Neuronal stem cell (in vitro differentiated cells): Measurements from ENCODE around the gene NDST1.

Experiments used
- DNase-seq: peaks from one replicate; pipeline ENCODE4 v3.0.0-alpha.2; 2013; ENCODE audit warnings: low spot score
- H2AFZ ChIP-seq: one replicate; pipeline ENCODE4 v1.6.1; 2013; ENCODE audit warnings: mild to moderate bottlenecking, low read length, inconsistent platforms
- H2AK5ac ChIP-seq: 2 replicates; pipeline ENCODE4 v1.6.1; 2013; ENCODE audit warnings: low read depth, mild to moderate bottlenecking, inconsistent platforms, low read length, moderate library complexity, mixed read lengths
- H2BK120ac ChIP-seq: 2 replicates; pipeline ENCODE4 v1.6.1; 2013; ENCODE audit warnings: low read depth, mild to moderate bottlenecking, inconsistent platforms, low read length, moderate library complexity, mixed read lengths
- H2BK12ac ChIP-seq: one replicate; pipeline ENCODE4 v1.6.1; 2013; ENCODE audit warnings: low read length, inconsistent platforms
- H2BK15ac ChIP-seq: 2 replicates; pipeline ENCODE4 v1.6.1; 2013; ENCODE audit warnings: mild to moderate bottlenecking, low read length, inconsistent platforms, mixed read lengths
- H2BK5ac ChIP-seq: one replicate; pipeline ENCODE4 v1.6.1; 2013; ENCODE audit warnings: inconsistent platforms, mild to moderate bottlenecking, low read length, moderate library complexity
- H3K14ac ChIP-seq: one replicate; pipeline ENCODE4 v1.6.1; 2013; ENCODE audit warnings: low read length, inconsistent platforms
- H3K18ac ChIP-seq: 2 replicates; pipeline ENCODE4 v1.6.1; 2013; ENCODE audit warnings: low read length, inconsistent platforms
- H3K23ac ChIP-seq: 2 replicates; pipeline ENCODE4 v1.6.1; 2013; ENCODE audit warnings: low read depth, mild to moderate bottlenecking, mixed read lengths, low read length, inconsistent platforms; ENCODE audit not compliant: poor library complexity
- H3K27ac ChIP-seq: replicated peaks from 3 replicates; pipeline ENCODE4 v1.5.1; 2013; ENCODE audit warnings: low read length, inconsistent platforms
- H3K27me3 ChIP-seq, 3 experiments: 2 replicates each; pipeline ENCODE4 v1.6.1; 2013; ENCODE audit warnings: low read length in 3 of 3, mild to moderate bottlenecking in 2 of 3, inconsistent platforms in 1 of 3, low read depth in 1 of 3, mixed read lengths in 1 of 3, moderate library complexity in 1 of 3; ENCODE audit not compliant: control insufficient read depth in 3 of 3, insufficient read depth in 3 of 3
- H3K36me3 ChIP-seq, 2 donors: replicated peaks in 1 of 2; 2 replicates each; pipeline ENCODE4 v1.6.1; 2013; ENCODE audit warnings: low read length in 2 of 2; ENCODE audit not compliant: control insufficient read depth in 2 of 2, insufficient read depth in 2 of 2
- H3K4ac ChIP-seq: 2 replicates; pipeline ENCODE4 v1.6.1; 2013; ENCODE audit warnings: inconsistent platforms, mild to moderate bottlenecking, low read length, moderate library complexity
- H3K4me1 ChIP-seq, 2 donors: 1 replicate in 1 of 2; 2 replicates in 1 of 2; pipeline ENCODE4 v1.6.1; 2013; ENCODE audit warnings: low read length in 2 of 2, low read depth in 1 of 2; ENCODE audit not compliant: control insufficient read depth in 2 of 2, insufficient read depth in 1 of 2
- H3K4me2 ChIP-seq: one replicate; pipeline ENCODE4 v1.6.1; 2013; ENCODE audit warnings: mild to moderate bottlenecking, low read length, inconsistent platforms; ENCODE audit not compliant: insufficient read depth, poor library complexity, severe bottlenecking
- H3K4me3 ChIP-seq, 2 donors: 2 replicates each; pipeline ENCODE4 v1.5.1; 2013; ENCODE audit warnings: low read length in 2 of 2, mild to moderate bottlenecking in 2 of 2, inconsistent platforms in 1 of 2, moderate library complexity in 1 of 2
- H3K79me1 ChIP-seq: one replicate; pipeline ENCODE4 v1.6.1; 2013; ENCODE audit warnings: low read depth, mild to moderate bottlenecking, inconsistent platforms, low read length, moderate library complexity
- H3K9ac ChIP-seq: one replicate; pipeline ENCODE4 v1.6.1; 2013; ENCODE audit warnings: mild to moderate bottlenecking, low read depth, low read length, inconsistent platforms; ENCODE audit not compliant: poor library complexity
- H3K9me3 ChIP-seq, 2 donors: replicated peaks in 1 of 2; 2 replicates each; pipeline versions ENCODE3 to v1.6.1; 2013; ENCODE audit warnings: low read length in 2 of 2, mild to moderate bottlenecking in 2 of 2, inconsistent platforms in 1 of 2, low read depth in 1 of 2, mixed read lengths in 1 of 2, moderate library complexity in 1 of 2; ENCODE audit not compliant: control insufficient read depth in 2 of 2, insufficient read depth in 1 of 2
- H4K8ac ChIP-seq: one replicate; pipeline ENCODE4 v1.6.1; 2013; ENCODE audit warnings: low read depth, mild to moderate bottlenecking, inconsistent platforms, low read length, moderate library complexity
- H4K91ac ChIP-seq: one replicate; pipeline ENCODE4 v1.6.1; 2013; ENCODE audit warnings: low read length, low read depth, mild to moderate bottlenecking, inconsistent platforms; ENCODE audit not compliant: poor library complexity
- WGBS, 2 donors: extraction: QIAGEN DNeasy Blood & Tissue Kit; methylation state at CpG; one replicate each; pipeline ENCODE4 v1.1.7; 2013; ENCODE audit warnings: missing lambda C conversion rate in 2 of 2, mixed read lengths in 1 of 2; ENCODE audit not compliant: insufficient read length in 2 of 2, insufficient replicate concordance in 1 of 2; ENCODE audit errors: extremely low coverage in 2 of 2; 5-methylcytosine and 5-hydroxymethylcytosine counted together

The NDST1 gene

DNA sequence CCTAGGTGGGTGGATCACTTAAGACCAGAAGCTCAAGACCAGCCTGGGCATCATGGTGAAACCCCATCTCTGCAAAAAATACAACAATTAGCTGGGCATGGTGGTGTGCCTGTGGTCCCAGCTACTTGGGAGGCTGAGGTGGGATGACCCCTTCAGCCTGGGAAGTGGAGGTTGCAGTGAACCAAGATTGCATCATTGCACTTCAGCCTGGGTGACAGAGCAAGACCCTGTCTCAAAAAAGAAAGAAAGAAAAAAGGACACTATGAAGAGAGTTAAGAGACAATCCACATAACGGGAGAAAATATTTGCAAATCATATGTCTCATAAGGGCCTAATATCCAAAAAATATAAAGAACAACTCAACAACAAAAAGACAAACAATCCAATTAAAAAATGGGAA is 57.9 kb downstream of the NDST1 start:
- H3K27ac ChIP-seq: no peak overlapping the region
- H3K79me1 ChIP-seq: no peaks in the 10 kb centered on the region
- H3K18ac ChIP-seq: no peak overlapping the region
- H3K4me3 ChIP-seq: no peak overlapping the region
- no peak overlapping the region for H3K9ac ChIP-seq
- H2BK15ac ChIP-seq: no peak overlapping the region
- no peak for DNase-seq
- H3K23ac ChIP-seq: no peak overlapping the region
- no CpG with 5 or more reads among the region's 1 CpG for WGBS, 2 donors
- H3K14ac ChIP-seq: no peak overlapping the region
- peaks cover 0 to 5% (median 0%) of the 10 kb centered on the region in 3 experiments for H3K27me3 ChIP-seq
- H3K4me1 ChIP-seq: peaks cover 0 to 1% of the 10 kb centered on the region in 2 donors
- H4K91ac ChIP-seq: no peak overlapping the region
- no peaks in the 10 kb centered on the region for H3K9me3 ChIP-seq
- no peak overlapping the region for H2BK12ac ChIP-seq
- no peaks in the 10 kb centered on the region for H3K36me3 ChIP-seq
- H3K4me2 ChIP-seq: no peak overlapping the region
- H2BK5ac ChIP-seq: no peak overlapping the region
- H2AFZ ChIP-seq: no peak overlapping the region
- H3K4ac ChIP-seq: no peak overlapping the region
- H2AK5ac ChIP-seq: no peak overlapping the region
- H4K8ac ChIP-seq: no peak overlapping the region
- H2BK120ac ChIP-seq: no peak overlapping the region

DNA sequence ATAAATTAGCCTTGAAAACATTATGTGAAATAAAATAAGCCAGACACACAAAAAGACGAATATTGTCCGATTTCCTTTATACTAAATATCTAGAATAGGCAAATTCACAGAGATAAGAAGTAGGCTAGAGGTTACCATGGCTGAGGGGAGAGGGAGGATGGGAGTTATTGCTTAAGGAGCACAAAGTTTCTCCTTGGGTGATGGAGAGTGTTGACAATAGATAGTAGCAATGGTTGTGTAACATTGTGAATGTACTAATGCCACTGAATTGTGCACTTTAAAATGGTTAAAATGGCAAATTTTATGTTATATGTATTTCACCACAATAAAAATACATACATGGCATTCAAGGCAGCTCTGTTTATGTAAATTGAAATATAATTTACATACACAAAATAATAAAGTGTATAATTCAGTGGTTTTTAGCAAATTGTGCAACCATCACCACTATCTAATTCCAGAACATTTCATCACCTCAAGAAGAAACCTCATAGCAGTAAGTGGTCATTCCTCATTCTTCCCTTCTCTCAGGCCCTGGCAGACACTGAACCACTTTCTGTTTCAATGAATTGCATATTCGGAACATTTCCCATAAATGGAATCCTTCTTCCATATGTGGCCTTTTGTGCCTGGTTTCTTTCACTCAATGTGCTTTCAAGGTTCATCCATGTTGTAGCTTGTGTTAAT is 59.2 kb downstream of the NDST1 start:
- H3K18ac ChIP-seq: no peak overlapping the region
- H3K9me3 ChIP-seq: no peaks in the 10 kb centered on the region
- H3K9ac ChIP-seq: no peak overlapping the region
- no peak overlapping the region for H3K14ac ChIP-seq
- no peak overlapping the region for H2BK5ac ChIP-seq
- WGBS, 2 donors: no CpG with 5 or more reads among the region's 3 CpGs
- H3K4me3 ChIP-seq: no peak overlapping the region
- H2AFZ ChIP-seq: no peak overlapping the region
- DNase-seq: no peak
- H3K27ac ChIP-seq: no peak overlapping the region
- H3K79me1 ChIP-seq: no peaks in the 10 kb centered on the region
- peaks cover 0 to 5% (median 0%) of the 10 kb centered on the region in 3 experiments for H3K27me3 ChIP-seq
- H3K4me1 ChIP-seq: peaks cover 0 to 1% of the 10 kb centered on the region in 2 donors
- H2AK5ac ChIP-seq: no peak overlapping the region
- H2BK12ac ChIP-seq: no peak overlapping the region
- no peak overlapping the region for H3K4ac ChIP-seq
- no peak overlapping the region for H3K4me2 ChIP-seq
- H4K8ac ChIP-seq: no peak overlapping the region
- H3K23ac ChIP-seq: no peak overlapping the region
- H2BK15ac ChIP-seq: no peak overlapping the region
- H3K36me3 ChIP-seq: no peaks in the 10 kb centered on the region
- no peak overlapping the region for H4K91ac ChIP-seq
- no peak overlapping the region for H2BK120ac ChIP-seq

DNA sequence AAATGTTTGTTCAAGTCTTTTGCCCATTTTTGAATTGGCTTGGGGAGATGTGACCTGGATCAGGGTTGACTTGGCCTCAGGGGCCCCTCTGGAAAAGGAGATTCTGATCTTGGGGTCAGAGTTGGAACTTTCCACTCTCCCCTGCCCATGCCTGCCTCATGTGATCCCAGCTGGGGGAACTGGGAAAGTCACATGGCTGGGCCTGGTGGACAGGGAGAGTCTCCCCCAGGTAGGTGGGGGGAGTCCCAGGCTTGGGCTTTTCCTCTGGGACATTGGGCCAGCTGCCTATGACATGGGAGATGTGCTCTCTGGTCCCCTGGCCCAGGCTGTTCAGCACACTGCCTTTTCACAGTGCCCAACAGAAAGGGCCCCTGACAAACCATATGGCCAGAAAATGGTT is 60.7 kb downstream of the NDST1 start:
- Histone ChIP-seq H3K27ac (no peak overlapping the region), H2BK5ac (no peak overlapping the region), H3K4me1 (peaks cover 0 to 1% of the 10 kb centered on the region in 2 donors), H4K8ac (no peak overlapping the region), H3K4ac (no peak overlapping the region), H2AK5ac (no peak overlapping the region), H3K23ac (no peak overlapping the region), H2BK15ac (no peak overlapping the region), H3K36me3 (no peaks in the 10 kb centered on the region), H3K4me2 (no peak overlapping the region), H3K4me3 (no peak overlapping the region), H3K14ac (no peak overlapping the region), H2BK120ac (no peak overlapping the region), H3K9ac (no peak overlapping the region), H2BK12ac (no peak overlapping the region), H3K27me3 (peaks cover 0 to 5% (median 0%) of the 10 kb centered on the region in 3 experiments), H3K18ac (no peak overlapping the region), H3K9me3 (no peaks in the 10 kb centered on the region), H4K91ac (no peak overlapping the region), H3K79me1 (no peaks in the 10 kb centered on the region), H2AFZ (no peak overlapping the region)
- DNase-seq: no peak

DNA sequence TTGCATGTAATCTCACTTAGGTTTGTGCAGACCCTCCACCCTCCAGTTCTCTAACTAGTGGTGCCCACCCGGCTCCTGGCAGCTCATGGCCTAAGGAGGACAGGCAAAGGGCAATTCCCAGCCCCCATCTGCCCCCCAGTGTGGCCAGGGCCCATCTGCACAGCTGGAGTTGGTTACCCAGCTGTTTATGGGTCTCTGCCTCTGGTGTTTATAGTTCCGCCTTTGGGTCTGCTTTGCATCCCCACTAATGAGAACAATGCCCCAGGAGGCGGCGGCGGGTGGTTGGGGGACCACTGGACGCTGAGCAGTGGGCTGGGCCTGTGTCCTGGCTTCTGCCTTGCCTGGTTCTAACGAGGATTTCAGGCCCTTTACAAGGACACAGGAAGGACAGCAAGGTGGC is 62.4 kb downstream of the NDST1 start:
- Histone ChIP-seq H3K4ac (no peak overlapping the region), H3K4me1 (peaks cover 0 to 1% of the 10 kb centered on the region in 2 donors), H2AFZ (no peak overlapping the region), H2AK5ac (peak overlapping the region; percentile 41), H3K4me2 (no peak overlapping the region), H3K18ac (peak overlapping the region; percentile 53), H3K4me3 (no peak overlapping the region), H4K91ac (peak overlapping the region; percentile 59), H3K27me3 (peaks cover 0 to 5% (median 0%) of the 10 kb centered on the region in 3 experiments), H3K79me1 (peaks cover 1% of the 10 kb centered on the region), H2BK120ac (no peak overlapping the region), H3K9me3 (no peaks in the 10 kb centered on the region), H3K23ac (no peak overlapping the region), H2BK5ac (no peak overlapping the region), H3K14ac (no peak overlapping the region), H3K36me3 (no peaks in the 10 kb centered on the region), H3K27ac (no peak overlapping the region), H3K9ac (no peak overlapping the region), H2BK15ac (peak overlapping the region; percentile 27), H4K8ac (no peak overlapping the region), H2BK12ac (peak overlapping the region; percentile 30)
- DNase-seq: no peak
- no CpG with 5 or more reads among the region's 7 CpGs for WGBS, 2 donors
